LNCaP clone FGC (cell line): ENCODE measurements around the gene SORBS1.

Experiments
- DNase-seq: peaks from one replicate; pipeline ENCODE4 v3.0.0-alpha.2; 2011; ENCODE audit warnings: low read depth
- H3K4me3 ChIP-seq: 2 replicates; pipeline ENCODE4 v1.5.1; 2011; ENCODE audit warnings: mild to moderate bottlenecking, low read depth, low read length, control low read depth
- CTCF ChIP-seq: IDR thresholded peaks from 2 replicates; pipeline ENCODE4 v1.5.1; 2012; ENCODE audit warnings: mild to moderate bottlenecking; ENCODE audit not compliant: control insufficient read depth, insufficient read depth; ENCODE audit errors: extremely low read depth

The SORBS1 gene

GRCh38 chr10:95574649-95575365, 13.6 kb upstream of the SORBS1 start:
- DNase-seq: no peak
- H3K4me3 ChIP-seq: no peak overlapping the region
- no peak for TF ChIP-seq CTCF

- no peak overlapping the region for H3K4me3 ChIP-seq
- TF ChIP-seq CTCF: no peak
- no peak for DNase-seq
Measured at GRCh38 chr10:95573964-95574604, 12.9 kb upstream of the SORBS1 start.

GRCh38 chr10:95573527-95573926, 12.4 kb upstream of the SORBS1 start:
- no peak for DNase-seq
- H3K4me3 ChIP-seq: no peak overlapping the region
- TF ChIP-seq CTCF: no peak

GRCh38 chr10:95572131-95572820, 11.1 kb upstream of the SORBS1 start:
- no peak for DNase-seq
- TF ChIP-seq CTCF: no peak
- no peak overlapping the region for H3K4me3 ChIP-seq

GRCh38 chr10:95571390-95571789, 10.2 kb upstream of the SORBS1 start:
- no peak for TF ChIP-seq CTCF
- H3K4me3 ChIP-seq: no peak overlapping the region
- DNase-seq: no peak

- no peak for TF ChIP-seq CTCF
- no peak overlapping the region for H3K4me3 ChIP-seq
- DNase-seq: no peak
Measured at GRCh38 chr10:95569368-95569767, 8.2 kb upstream of the SORBS1 start.
